ENCODE results near the gene SERPINB13. TPM values are rescaled to one million over a fixed set of nuclear protein-coding genes. Genes with fewer than 3 reads are reported as not detected.
"Not testable (repeated sequence)": the region's sequence is repeated elsewhere in the genome, so short reads cannot be mapped to it uniquely, and the experiment has no call there.

SERPINB13 gene
- total RNA-seq, 1 experiment from 2014 or later = not detected

GRCh38 chr18:63644142-63644541, 57.0 kb downstream of the SERPINB13 start, which contains the start of gene SERPINB4:
SERPINB4 (minus strand) TSS chr18:63644256; CDS start chr18:63643577, 679 bp downstream.
- not testable (repeated sequence) for H3K4me1 ChIP-seq (replicated peaks); H3K27me3 ChIP-seq (replicated peaks); H3K4me3 ChIP-seq; H3K9me3 ChIP-seq (replicated peaks); DNase-seq (ENCODE audit: low read depth in 1 of 2, low spot score in 2 of 2); H3K27ac ChIP-seq; H3K36me3 ChIP-seq

- H3K9me3 ChIP-seq (replicated peaks); H3K27ac ChIP-seq; H3K4me3 ChIP-seq; H3K36me3 ChIP-seq; H3K27me3 ChIP-seq (replicated peaks); H3K4me1 ChIP-seq (replicated peaks); DNase-seq (ENCODE audit: low read depth in 1 of 2, low spot score in 2 of 2): not testable (repeated sequence)
Observed at GRCh38 chr18:63644694-63645093, 57.6 kb downstream of the SERPINB13 start.

GRCh38 chr18:63646936-63647335, 59.8 kb downstream of the SERPINB13 start:
- no peak for DNase-seq (ENCODE audit: low read depth in 1 of 2, low spot score in 2 of 2)
- Histone ChIP-seq H3K4me1 (replicated peaks) (no peaks in the 10 kb centered on the region), H3K4me3 (no peak overlapping the region)

GRCh38 chr18:63648241-63648640, 61.1 kb downstream of the SERPINB13 start:
- H3K27me3 ChIP-seq (replicated peaks) = no peaks in the 10 kb centered on the region
- no peaks in the 10 kb centered on the region for H3K9me3 ChIP-seq (replicated peaks)
- H3K4me1 ChIP-seq (replicated peaks) = no peaks in the 10 kb centered on the region
- H3K4me3 ChIP-seq = no peak overlapping the region
- H3K36me3 ChIP-seq = no peaks in the 10 kb centered on the region
- H3K27ac ChIP-seq = no peak overlapping the region
- DNase-seq (ENCODE audit: low read depth in 1 of 2, low spot score in 2 of 2) = no peak

More at GRCh38 chr18:63646936-63647335, 59.8 kb downstream of the SERPINB13 start:
- no peaks in the 10 kb centered on the region for H3K9me3 ChIP-seq (replicated peaks)
- no peak overlapping the region for H3K27ac ChIP-seq
- H3K36me3 ChIP-seq = no peaks in the 10 kb centered on the region
- H3K27me3 ChIP-seq (replicated peaks) = no peaks in the 10 kb centered on the region

Other genes starting within 250 kb of the SERPINB13 start
- gene KDSR, start 220.1 kb upstream of the SERPINB13 start, total RNA-seq (2014; rRNA removed; shearing (Covaris generic)) = 14.2 and 25.7 TPM in 2 replicates
- 40.6 and 47.8 TPM in 2 replicates for gene VPS4B, start 164.9 kb upstream of the SERPINB13 start, total RNA-seq (2014; rRNA removed; shearing (Covaris generic))
- not detected in 2 replicates for gene SERPINB5, start 110.4 kb upstream of the SERPINB13 start, total RNA-seq (2014; rRNA removed; shearing (Covaris generic))
- not detected in 2 replicates for gene SERPINB12, start 45.0 kb upstream of the SERPINB13 start, total RNA-seq (2014; rRNA removed; shearing (Covaris generic))
- gene SERPINB4, start 56.9 kb downstream of the SERPINB13 start, total RNA-seq (2014; rRNA removed; shearing (Covaris generic)) = 0.26 TPM in 1 of 2 replicates, not detected in the other
- gene SERPINB3, start 74.5 kb downstream of the SERPINB13 start, total RNA-seq (2014; rRNA removed; shearing (Covaris generic)) = not detected in 2 replicates
- not detected in 2 replicates for gene SERPINB11, start 115.6 kb downstream of the SERPINB13 start, total RNA-seq (2014; rRNA removed; shearing (Covaris generic))
- 5.8 and 8.5 TPM in 2 replicates for gene SERPINB7, start 188.1 kb downstream of the SERPINB13 start, total RNA-seq (2014; rRNA removed; shearing (Covaris generic))

All from SJSA1 (cell line).